Stimulated activated CD4-positive, alpha-beta T cell treated with anti-CD3 and anti-CD28 coated beads, Interleukin-12 subunit alpha, Interleukin-12 subunit beta, amount 100 ng/mL, for 24 hours (primary cell): Measurements from ENCODE around the gene SMIM29.

Experiments
- DNase-seq, 2 experiments: peaks; one replicate each; pipeline ENCODE4 v3.0.0-alpha.2; 2020; ENCODE audit warnings: low read depth in 2 of 2

Gene SMIM29

GRCh38 chr6:34226731-34227586 is 21.8 kb downstream of the SMIM29 start:
- DNase-seq = no peak

GRCh38 chr6:34226066-34226465 is 22.7 kb downstream of the SMIM29 start:
- DNase-seq = no peak

- no peak for DNase-seq
Observed at GRCh38 chr6:34225551-34225950, 23.3 kb downstream of the SMIM29 start.

- peak; percentile 89 to 91 for DNase-seq
Observed at GRCh38 chr6:34223956-34224940, 24.6 kb downstream of the SMIM29 start.

GRCh38 chr6:34223381-34223955 is 25.3 kb downstream of the SMIM29 start:
- no peak for DNase-seq

- DNase-seq = no peak
Observed at GRCh38 chr6:34218691-34219090, 30.1 kb downstream of the SMIM29 start.

GRCh38 chr6:34213772-34214171 is 35.0 kb downstream of the SMIM29 start:
- no peak for DNase-seq

- no peak for DNase-seq
Observed at GRCh38 chr6:34207695-34208443, 40.9 kb downstream of the SMIM29 start.

- no peak for DNase-seq
Observed at GRCh38 chr6:34206726-34207125, 42.1 kb downstream of the SMIM29 start.

- no peak for DNase-seq
Observed at GRCh38 chr6:34205916-34206315, 42.9 kb downstream of the SMIM29 start.

- DNase-seq = no peak
Observed at GRCh38 chr6:34205466-34205865, 43.3 kb downstream of the SMIM29 start.

GRCh38 chr6:34204693-34205092 is 44.1 kb downstream of the SMIM29 start:
- no peak for DNase-seq

- no peak for DNase-seq
Observed at GRCh38 chr6:34202329-34203201, 46.2 kb downstream of the SMIM29 start.

- DNase-seq = no peak
Observed at GRCh38 chr6:34201455-34202107, 47.2 kb downstream of the SMIM29 start.

GRCh38 chr6:34200340-34200971 is 48.4 kb downstream of the SMIM29 start:
- no peak for DNase-seq

- no peak for DNase-seq
Observed at GRCh38 chr6:34196833-34197195, 52.0 kb downstream of the SMIM29 start.
